GM12878 (cell line): ENCODE measurements around the gene EGR1. TPM values are rescaled to one million over a fixed set of nuclear protein-coding genes. Genes with fewer than 3 reads are reported as not detected.

Experiments used
- ATAC-seq: fragments of 200-7000 bp; cut with Tn5 transposase; 3 replicates; pipeline ENCODE4 v1.9.1; 2020; ENCODE audit warnings: mild to moderate bottlenecking, moderate library complexity
- BruUV-seq: library from RNA; stranded (reverse); fragments of 400-500 nt; replicated peaks from 2 replicates; lab custom pipeline; 2021; lab: Mats Ljungman, UMichigan
- CTCF ChIA-PET: fragments of 300-600 bp; sonication (Branson Sonifier 250); formaldehyde crosslinking; extraction: SDS; loops from one replicate; lab custom pipeline; 2021; ENCODE audit warnings: inconsistent platforms; lab: Yijun Ruan, JAX
- POLR2A ChIA-PET: fragments of 350-600 bp; formaldehyde crosslinking; extraction: SDS; loops from one replicate; lab custom pipeline; 2021; ENCODE audit warnings: inconsistent platforms; lab: Charles Lee
- RAD21 ChIA-PET: fragments of 300-600 bp; sonication (Branson Sonifier 250); formaldehyde crosslinking; loops from one replicate; lab custom pipeline; 2023; ENCODE audit warnings: antibody characterized with exemption; ENCODE audit not compliant: unreplicated experiment; lab: Charles Lee
- SMC1A ChIA-PET: fragments of 300-600 bp; sonication (Branson Sonifier 250); formaldehyde crosslinking; loops from one replicate; lab custom pipeline; 2023; ENCODE audit not compliant: unreplicated experiment, uncharacterized antibody; lab: Charles Lee
- DNase-seq: peaks from one replicate; pipeline ENCODE4 v3.0.0-alpha.2; 2011; ENCODE audit warnings: low read depth, low spot score
- FAIRE-seq: peaks from 3 replicates; lab custom pipeline; 2011; peaks lifted over from hg19 to GRCh38; lab: Jason Lieb, UNC
- H2AFZ ChIP-seq: 2 replicates; pipeline ENCODE4 v1.6.0; 2011; ENCODE audit warnings: low read depth, low read length, control low read depth; ENCODE audit not compliant: control insufficient read depth
- H3K27ac ChIP-seq: 2 replicates; pipeline ENCODE4 v1.5.1; 2011; ENCODE audit warnings: control low read depth; ENCODE audit not compliant: control insufficient read depth, insufficient read depth
- H3K27me3 ChIP-seq, 2 experiments: replicated peaks in 1 of 2; 2 replicates each; pipeline versions ENCODE4 v1.6.0 to v1.6.1; 2011; ENCODE audit warnings: low read length in 1 of 2; ENCODE audit not compliant: control insufficient read depth in 2 of 2, insufficient read depth in 2 of 2
- H3K36me3 ChIP-seq, 2 experiments: 2 replicates each; pipeline ENCODE4 v1.5.1; 2011; ENCODE audit warnings: low read length in 1 of 2; ENCODE audit not compliant: control insufficient read depth in 2 of 2, insufficient read depth in 2 of 2
- H3K4me1 ChIP-seq: 2 replicates; pipeline ENCODE4 v1.6.1; 2011; ENCODE audit warnings: mild to moderate bottlenecking, low read length, moderate library complexity, mixed read lengths; ENCODE audit not compliant: control insufficient read depth, insufficient read depth
- H3K4me2 ChIP-seq: 2 replicates; pipeline ENCODE4 v1.6.0; 2011; ENCODE audit warnings: control low read depth; ENCODE audit not compliant: control insufficient read depth, insufficient read depth
- H3K4me3 ChIP-seq: fragments of 200-600 bp; sonication (generic); 2 replicates; pipeline ENCODE4 v1.5.1; 2016
- H3K79me2 ChIP-seq: 2 replicates; pipeline ENCODE4 v1.6.0; 2011; ENCODE audit warnings: low read length; ENCODE audit not compliant: control insufficient read depth, insufficient read depth
- H3K9ac ChIP-seq: 2 replicates; pipeline ENCODE4 v1.8.0; 2011; ENCODE audit warnings: low read length, control low read depth, mixed read lengths; ENCODE audit not compliant: control insufficient read depth, insufficient read depth
- H3K9me3 ChIP-seq: replicated peaks from 3 replicates; pipeline ENCODE4 v1.5.1; 2011; ENCODE audit warnings: mild to moderate bottlenecking, low read length; ENCODE audit not compliant: control insufficient read depth, insufficient read depth
- H4K20me1 ChIP-seq: 2 replicates; pipeline ENCODE4 v1.6.0; 2011; ENCODE audit not compliant: control insufficient read depth, insufficient read depth
- CHD2 ChIP-seq: IDR thresholded peaks from 2 replicates; pipeline ENCODE4 v1.6.1; 2011; ENCODE audit warnings: low read depth, low read length, improper control_type of control experiment, borderline replicate concordance
- DPF2 ChIP-seq: fragments of 450-650 bp; IDR thresholded peaks from 2 replicates; pipeline ENCODE4 v1.6.1; 2017; ENCODE audit warnings: mild to moderate bottlenecking
- GABPA ChIP-seq: IDR thresholded peaks from 2 replicates; pipeline ENCODE4 v1.6.1; 2014; ENCODE audit warnings: antibody characterized with exemption, low read depth, mild to moderate bottlenecking, inconsistent platforms
- HDAC2 ChIP-seq: fragments of 200-600 bp; sonication (generic); IDR thresholded peaks from 2 replicates; pipeline ENCODE4 v1.6.1; 2017
- JUND ChIP-seq: IDR thresholded peaks from 2 replicates; pipeline ENCODE4 v1.6.1; 2012; ENCODE audit warnings: low read depth, mild to moderate bottlenecking, low read length, improper control_type of control experiment, moderate library complexity
- TARDBP ChIP-seq: IDR thresholded peaks from 2 replicates; pipeline ENCODE4 v1.6.1; 2016; ENCODE audit warnings: borderline replicate concordance
- TCF3 ChIP-seq: IDR thresholded peaks from 2 replicates; pipeline ENCODE4 v1.6.1; 2012; ENCODE audit warnings: low read depth, mild to moderate bottlenecking, low read length, borderline replicate concordance; ENCODE audit not compliant: insufficient read depth
- ZNF622 ChIP-seq: fragments of 450-650 bp; IDR thresholded peaks from 2 replicates; pipeline ENCODE4 v1.6.1; 2017; ENCODE audit warnings: mild to moderate bottlenecking, inconsistent platforms
- WGBS: methylation state at CpG from one replicate; pipeline ENCODE4 v1.1.6; 2016; ENCODE audit warnings: low lambda C conversion rate; ENCODE audit not compliant: insufficient replicate concordance, insufficient coverage; ENCODE audit errors: missing lambda C conversion rate; 5-methylcytosine and 5-hydroxymethylcytosine counted together
- in situ Hi-C: fragments of 300-500 bp; cut with MboI; formaldehyde crosslinking; loops from 9 replicates; pipeline ENCODE4 v1.14.3; 2018; ENCODE audit warnings: mixed read lengths
- intact Hi-C: fragments of 100-400 bp; cut with micrococcal nuclease; formaldehyde crosslinking; loops from one replicate; pipeline ENCODE4 v1.14.2; 2022; ENCODE audit not compliant: unreplicated experiment
- polyA plus RNA-seq, 11 experiments: library from polyadenylated mRNA; depleted of rRNA in 4 of 11; unstranded in 6 of 11; stranded (reverse) in 5 of 11; fragments of >200 nt; fragmentation: Nextera tagmentation in 4 of 11; fragmentation: Illumina TruSeq in 1 of 11; extraction: Ambion mirVana in 4 of 11; extraction: Trizol in 1 of 11; gene quantifications; 1 replicate in 1 of 11; 2 replicates in 10 of 11; pipeline versions ENCODE4 v1.2.1 to v1.2.3, GENCODE V29; 2011 to 2016; ENCODE audit warnings: inconsistent platforms in 2 of 11, missing spikeins in 2 of 11, low read depth in 1 of 11
- total RNA-seq, 4 experiments: library from RNA; depleted of rRNA in 3 of 4; stranded (reverse); fragments of >200 nt in 3 of 4; fragmentation: Illumina TruSeq in 1 of 4; extraction: Trizol in 1 of 4; gene quantifications; 2 replicates each; pipeline versions ENCODE4 v1.2.1 to v1.2.3, GENCODE V29; 2013 to 2021

The EGR1 gene
- total and polyA plus RNA-seq, 10 of the 15 experiments (the other 5 are each of a cell fraction or from before 2014, with no cell fraction given): 0.89 to 7.3 (median 2.5) TPM

DNA sequence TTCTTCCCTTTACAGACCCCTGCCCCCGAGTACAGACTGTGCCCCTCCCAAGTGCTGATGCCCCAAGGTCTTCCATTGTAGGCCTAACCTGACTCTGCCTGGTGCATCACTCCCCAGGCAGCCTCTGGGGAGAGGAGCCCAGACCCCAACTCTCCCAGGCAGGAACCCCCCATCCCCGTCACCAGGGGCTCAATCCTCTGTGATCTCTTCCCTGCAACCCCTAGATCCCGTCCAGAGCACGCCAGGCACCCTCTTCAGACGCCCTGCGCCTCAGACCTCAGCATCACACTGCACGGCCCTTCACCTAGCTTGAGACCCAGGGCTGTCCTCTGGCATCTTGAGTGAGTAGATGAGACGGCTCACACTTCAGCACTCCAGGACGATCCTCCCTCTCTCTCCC lies 6.4 kb upstream of the EGR1 start:
- no TSS peak for BruUV-seq
- H3K36me3 ChIP-seq: no peaks in the 10 kb centered on the region
- POLR2A ChIA-PET: interaction anchor here (1.5 kb wide), 1 partner anchor 85 kb away, joined by 5 read pairs; no protein-coding TSS in a partner anchor
- 66% methylated on average over 9 of the region's 9 CpGs for WGBS
- no peak overlapping the region for H3K4me3 ChIP-seq
- no peak for TF ChIP-seq JUND
- TF ChIP-seq CHD2: no peak
- TF ChIP-seq TCF3: no peak
- TF ChIP-seq TARDBP: no peak
- TF ChIP-seq HDAC2: no peak
- TF ChIP-seq GABPA: no peak
- TF ChIP-seq DPF2: no peak
- no peak for TF ChIP-seq ZNF622
- DNase-seq: no peak
- peaks cover 14% of the 10 kb centered on the region for H3K4me1 ChIP-seq
- H3K4me2 ChIP-seq: no peak overlapping the region
- H3K9me3 ChIP-seq: no peaks in the 10 kb centered on the region
- CTCF ChIA-PET: interaction anchor here (1.5 to 9.2 kb wide), 2 partner anchors 9 to 45 kb away, joined by 8 to 71 read pairs; no protein-coding TSS in a partner anchor
- no peaks in the 10 kb centered on the region for H4K20me1 ChIP-seq
- SMC1A ChIA-PET: interaction anchor here (0.7 kb wide), 1 partner anchor 467 kb away, joined by 3 read pairs; no protein-coding TSS in a partner anchor
- in situ Hi-C loops (no loop called here), intact Hi-C loops (no loop called here)
- FAIRE-seq: no peak
- no peak overlapping the region for H3K27ac ChIP-seq
- RAD21 ChIA-PET: interaction anchor here (1.2 to 1.7 kb wide), 2 partner anchors 10 to 44 kb away, joined by 5 to 7 read pairs; no protein-coding TSS in a partner anchor
- no peak overlapping the region for H3K9ac ChIP-seq
- H3K27me3 ChIP-seq: no peaks in the 10 kb centered on the region; a peak in 1 of 4 replicates
- no peaks in the 10 kb centered on the region for H3K79me2 ChIP-seq
- no peak for ATAC-seq
- H2AFZ ChIP-seq: peak overlapping the region; percentile 71; the same call in 1 of the 2 replicates
